ENCODE results near the gene ZEB1. TPM values are rescaled to one million over a fixed set of nuclear protein-coding genes. Genes with fewer than 3 reads are reported as not detected.
"Not testable (repeated sequence)": the region's sequence is repeated elsewhere in the genome, so short reads cannot be mapped to it uniquely, and the experiment has no call there.

ZEB1 gene
- total RNA-seq, 1 experiment from 2014 or later = 25.1 TPM

DNA sequence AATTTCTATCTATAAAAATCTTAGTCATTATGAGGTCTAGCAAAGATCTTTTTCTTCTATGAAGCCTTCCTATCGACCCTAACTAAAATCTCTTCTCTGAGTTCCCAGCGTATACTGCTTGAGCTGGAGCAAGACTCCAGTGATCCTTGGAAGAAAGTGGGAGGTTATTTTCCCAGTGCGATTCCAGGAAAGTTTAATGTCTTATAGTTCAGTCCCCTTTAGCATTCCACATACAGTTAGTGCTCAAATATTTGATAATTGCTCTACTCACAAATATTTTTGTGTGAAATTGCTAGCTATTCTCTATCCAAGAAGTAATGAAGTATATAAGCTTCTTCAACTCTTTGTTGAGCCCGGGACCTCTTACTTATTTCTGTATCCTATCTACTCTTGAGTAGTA, 47.7 kb downstream of the ZEB1 start:
- DNase-seq (ENCODE audit: low spot score) = no peak

DNA sequence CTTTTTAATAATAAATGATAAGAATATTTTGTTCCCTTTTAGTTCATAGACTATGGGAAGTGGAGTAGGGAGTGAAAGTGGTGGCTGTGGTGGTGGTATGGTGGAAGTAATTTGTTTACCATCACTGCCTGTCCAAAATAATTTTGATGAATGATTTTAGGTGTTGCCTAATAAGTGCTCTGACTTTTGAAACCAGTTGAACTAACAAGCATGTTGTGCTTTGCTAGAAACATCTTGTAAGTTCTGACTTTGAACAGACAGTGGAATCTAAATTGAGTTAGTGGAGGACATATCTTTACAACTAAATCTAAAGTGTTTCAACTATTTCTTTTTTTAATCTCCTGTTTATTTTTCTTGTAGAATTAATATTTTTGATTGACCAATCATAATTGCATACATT, 49.7 kb downstream of the ZEB1 start:
- DNase-seq (ENCODE audit: low spot score) = no peak

DNA sequence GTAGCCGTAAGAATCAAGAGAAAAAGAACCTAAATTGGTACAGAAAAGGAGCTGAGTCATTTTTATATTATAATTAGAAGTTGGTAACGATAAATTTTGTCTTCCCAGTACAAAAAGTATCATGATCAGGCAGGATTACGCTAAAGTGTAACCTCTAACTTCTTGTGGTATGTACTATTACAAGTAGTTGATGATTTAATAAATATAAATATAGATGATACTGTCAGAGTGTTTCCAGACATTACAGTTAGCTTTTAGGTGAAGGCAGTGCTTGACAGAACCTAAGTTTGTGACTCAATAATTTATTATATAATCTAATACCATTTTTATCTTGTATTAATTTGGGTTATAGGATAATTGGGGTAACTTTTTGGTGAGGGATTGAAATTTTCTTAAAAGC, 53.4 kb downstream of the ZEB1 start:
- no peak for DNase-seq (ENCODE audit: low spot score)

DNA sequence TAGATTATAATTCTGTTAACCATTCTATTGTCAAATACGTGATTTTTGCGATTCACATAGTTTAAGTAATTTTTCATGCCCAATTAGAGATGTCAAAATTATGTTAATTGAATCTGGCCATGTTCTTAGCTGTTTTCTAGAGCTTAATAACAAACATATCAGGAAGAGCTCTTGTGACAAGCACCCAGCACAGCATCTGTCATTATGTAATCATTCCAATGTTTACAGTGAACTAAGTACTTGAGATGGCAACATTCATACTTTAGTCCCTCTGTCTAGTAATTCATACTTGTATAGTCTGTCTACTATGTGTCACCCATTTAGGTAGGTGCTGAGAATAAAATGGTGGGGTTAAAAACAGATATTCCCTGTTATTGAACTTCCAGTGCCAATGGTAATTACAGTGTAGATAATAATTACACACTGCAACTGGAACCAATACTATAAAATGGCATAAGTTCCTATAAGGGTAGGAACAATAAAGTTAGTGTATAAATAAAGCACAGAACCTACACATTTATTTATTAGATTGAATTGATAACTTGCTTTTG, 55.2 kb downstream of the ZEB1 start:
- no peak for DNase-seq (ENCODE audit: low spot score)

DNA sequence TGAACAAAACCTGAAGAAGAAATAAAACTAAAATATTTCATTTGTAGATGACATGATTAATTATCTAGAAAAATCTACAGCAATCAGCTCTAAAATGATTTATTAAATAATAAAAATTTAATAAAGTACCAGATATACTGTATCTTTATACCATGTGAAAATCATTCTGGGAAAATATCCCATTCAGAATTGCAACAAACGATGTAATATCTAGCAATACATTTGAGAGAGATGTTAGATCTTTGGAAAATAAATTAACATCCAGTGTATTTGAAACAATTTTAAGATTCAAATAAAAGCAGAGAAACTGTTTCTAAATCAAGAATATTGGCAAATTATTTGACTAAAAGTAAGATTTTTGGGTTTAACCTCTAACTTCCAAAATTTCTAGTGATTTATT, 62.2 kb downstream of the ZEB1 start:
- no peak for DNase-seq (ENCODE audit: low spot score)

DNA sequence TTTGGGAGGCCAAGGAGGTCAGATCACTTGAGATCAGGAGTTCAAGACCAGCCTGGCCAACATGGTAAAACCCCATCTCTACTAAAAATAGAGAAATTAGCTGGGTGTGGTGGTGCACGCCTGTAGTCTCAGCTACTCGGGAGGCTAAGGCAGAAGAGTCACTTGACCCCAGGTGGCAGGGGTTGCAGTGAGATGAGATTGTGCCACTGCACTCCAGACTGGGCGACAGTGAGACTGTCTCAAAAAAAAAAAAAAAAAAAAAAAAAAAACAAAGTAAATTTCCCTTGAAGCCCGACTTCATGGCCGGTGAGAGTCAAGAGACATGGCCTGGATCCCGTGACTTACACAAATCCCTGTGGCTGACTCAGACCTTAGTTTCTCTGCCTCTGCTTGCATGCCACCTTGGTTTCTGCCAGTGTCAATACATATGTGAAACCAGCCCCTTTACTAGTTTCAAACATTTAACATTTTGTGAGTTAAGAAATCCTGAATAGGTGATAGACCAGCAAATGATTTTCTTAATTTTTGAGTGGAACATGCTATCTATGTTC, 62.8 kb downstream of the ZEB1 start:
- DNase-seq (ENCODE audit: low spot score) = no peak

DNA sequence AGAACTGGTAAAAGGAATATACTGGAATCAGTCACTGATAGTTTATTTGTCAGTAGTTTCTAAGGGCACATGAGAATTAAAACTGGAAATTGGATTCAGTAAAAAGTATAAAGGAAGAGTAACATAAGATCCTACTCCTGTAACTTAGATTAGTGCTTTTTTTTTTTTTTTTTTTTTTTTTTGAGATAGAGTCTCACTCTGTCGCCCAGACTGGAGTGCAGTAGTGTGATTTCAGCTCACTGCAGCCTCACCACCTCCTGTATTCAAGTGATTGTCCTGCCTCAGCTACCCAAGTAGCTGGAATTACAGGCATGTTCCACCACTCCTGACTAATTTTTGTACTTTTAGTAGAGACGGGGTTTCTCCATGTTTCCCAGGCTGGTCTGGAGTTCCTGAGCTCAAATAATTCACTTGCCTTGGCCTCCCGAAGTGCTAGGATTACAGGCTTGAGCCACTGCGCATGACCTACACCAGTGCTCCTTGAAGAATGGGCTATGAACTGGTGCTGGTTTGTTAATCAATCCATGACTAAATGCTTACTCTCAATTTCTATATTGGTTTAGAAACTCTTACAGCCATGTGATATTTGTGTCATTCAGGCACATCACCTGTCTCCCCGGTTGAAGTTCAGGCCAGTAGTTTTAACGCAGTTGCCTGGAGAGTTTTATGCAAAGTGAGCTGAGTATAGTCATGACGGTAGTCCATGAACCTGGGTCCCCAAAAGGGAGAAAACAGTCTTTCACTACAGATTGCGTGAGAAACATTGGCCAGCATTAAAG, 65.0 kb downstream of the ZEB1 start:
- no peak for DNase-seq (ENCODE audit: low spot score)

DNA sequence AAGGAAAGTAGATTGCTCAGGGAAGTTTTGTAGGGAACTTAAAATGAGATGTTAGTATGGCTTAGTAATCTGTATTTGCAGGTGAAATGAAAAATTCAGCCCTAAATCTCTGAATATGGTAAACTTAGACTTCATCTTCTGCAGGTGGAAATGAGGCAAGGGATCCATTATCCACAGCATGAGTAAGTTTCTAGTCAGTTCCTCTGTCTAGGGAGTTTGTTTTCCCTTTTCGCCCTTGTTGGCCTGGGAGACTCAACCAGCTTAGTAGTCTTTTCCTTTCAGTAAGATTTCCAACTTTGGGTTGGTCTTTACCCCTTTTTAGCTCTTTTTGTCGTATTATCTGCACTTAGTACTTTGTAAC, 65.6 kb downstream of the ZEB1 start:
- DNase-seq (ENCODE audit: low spot score) = no peak

DNA sequence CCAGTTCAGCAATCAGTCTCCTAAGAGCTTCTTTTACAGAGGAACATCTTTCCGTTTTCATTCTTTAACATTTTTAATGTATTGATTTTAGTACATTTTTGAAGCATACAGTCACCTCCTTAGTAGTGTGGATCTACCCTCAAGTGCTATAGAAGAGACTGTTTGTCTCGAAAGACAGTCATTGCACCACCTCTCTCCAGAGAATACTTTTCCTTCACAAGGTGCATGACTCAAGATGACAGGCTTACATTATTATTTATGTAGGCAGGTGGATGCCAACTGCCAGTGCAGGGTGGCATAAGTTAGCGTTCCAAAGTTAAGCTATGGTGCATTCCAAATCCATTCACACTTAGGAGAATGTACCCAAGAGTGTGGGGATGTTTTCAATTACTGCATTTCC, 71.8 kb downstream of the ZEB1 start:
- no peak for DNase-seq (ENCODE audit: low spot score)

DNA sequence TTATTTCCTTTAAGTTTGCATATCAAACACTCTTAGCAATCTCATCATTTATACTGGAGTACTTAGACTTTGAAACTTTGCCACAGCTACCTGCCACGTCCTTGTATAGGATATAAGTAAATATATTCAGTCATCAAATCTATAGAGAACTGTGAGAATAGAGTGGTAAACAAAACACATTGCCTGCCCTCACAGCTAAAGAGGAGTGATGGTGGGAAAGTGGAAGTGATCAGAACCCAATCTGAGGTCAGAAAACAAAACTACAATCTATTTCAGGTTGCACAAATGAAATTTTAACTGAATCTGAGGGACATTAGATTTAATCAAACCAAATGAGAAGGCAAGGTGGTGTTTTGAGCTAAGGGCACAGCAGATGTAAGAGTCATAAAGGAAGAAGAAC, 74.8 kb downstream of the ZEB1 start:
- DNase-seq (ENCODE audit: low spot score) = no peak

DNA sequence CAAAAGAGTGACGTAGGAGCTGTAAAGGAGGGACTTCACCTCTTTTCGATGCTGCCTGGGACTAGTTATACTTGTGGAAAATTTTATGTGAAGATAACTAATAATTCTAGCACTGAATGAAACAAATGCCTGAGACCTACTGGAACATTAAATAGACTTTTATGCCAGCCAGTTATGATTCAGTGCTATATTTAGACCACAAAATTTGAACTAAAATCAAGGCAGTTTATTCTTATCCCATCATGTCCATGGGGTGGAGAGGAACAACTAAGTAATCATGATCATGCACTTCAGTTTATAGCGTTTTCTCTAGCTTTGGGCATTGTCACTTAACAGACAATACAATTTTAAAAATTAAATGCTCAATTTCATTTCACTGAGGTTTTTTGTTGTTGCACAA, 76.7 kb downstream of the ZEB1 start:
- DNase-seq (ENCODE audit: low spot score) = no peak

DNA sequence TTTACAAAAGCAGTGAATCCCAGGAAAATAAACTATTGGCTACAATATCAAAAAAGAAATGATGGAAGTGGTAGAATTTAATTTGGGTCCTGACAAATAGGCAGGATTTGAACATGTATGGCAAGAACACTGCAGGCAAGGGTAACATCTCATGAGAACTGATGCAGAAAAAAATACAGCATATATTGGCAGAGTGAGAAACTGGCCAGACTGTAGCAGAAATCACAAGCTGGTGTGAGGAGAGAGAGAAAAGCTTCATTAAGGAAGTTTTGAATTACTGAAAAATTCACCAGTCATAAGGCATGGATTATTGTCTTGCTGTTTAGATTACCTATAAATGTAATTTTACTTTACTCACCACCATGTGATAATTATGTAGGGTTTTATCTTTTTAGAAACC, 77.4 kb downstream of the ZEB1 start:
- DNase-seq (ENCODE audit: low spot score) = no peak

DNA sequence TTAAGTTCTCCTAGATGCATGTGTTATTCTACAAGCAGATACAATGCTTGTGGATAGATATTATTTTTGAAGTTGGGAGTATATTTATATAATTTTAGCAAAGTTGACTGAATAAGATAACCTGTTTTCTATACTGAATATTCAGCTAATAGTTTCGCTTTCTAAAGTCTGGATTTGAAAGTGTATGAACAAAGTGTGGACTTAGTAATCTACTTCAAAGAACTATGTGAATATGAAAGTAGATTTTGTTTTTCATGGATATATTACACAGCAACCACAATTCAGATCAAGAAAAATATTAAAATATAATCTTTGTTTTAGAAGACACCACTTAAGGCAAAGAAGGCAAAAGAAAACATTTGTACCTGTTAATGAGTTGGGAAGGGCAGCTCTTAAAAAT, 78.8 kb downstream of the ZEB1 start:
- DNase-seq (ENCODE audit: low spot score) = no peak

DNA sequence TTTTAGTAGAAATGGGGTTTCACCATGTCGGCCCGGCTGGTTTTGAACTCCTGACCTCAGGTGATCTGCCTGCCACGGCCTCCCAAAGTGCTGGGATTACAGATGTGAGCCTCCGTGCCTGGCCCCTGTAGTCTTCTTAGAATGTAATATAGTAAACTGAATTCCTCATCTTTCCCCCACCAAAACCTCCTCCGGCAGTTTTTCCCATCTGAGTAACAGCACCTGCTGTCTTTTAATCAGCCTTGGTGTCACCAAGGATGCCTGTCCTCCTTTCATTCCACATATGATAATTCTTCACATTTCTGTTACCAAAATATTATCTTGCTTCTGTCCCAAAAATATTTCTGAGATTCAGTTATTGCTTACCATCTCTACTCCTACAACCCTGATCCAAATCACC, 80.2 kb downstream of the ZEB1 start:
- DNase-seq (ENCODE audit: low spot score) = no peak

DNA sequence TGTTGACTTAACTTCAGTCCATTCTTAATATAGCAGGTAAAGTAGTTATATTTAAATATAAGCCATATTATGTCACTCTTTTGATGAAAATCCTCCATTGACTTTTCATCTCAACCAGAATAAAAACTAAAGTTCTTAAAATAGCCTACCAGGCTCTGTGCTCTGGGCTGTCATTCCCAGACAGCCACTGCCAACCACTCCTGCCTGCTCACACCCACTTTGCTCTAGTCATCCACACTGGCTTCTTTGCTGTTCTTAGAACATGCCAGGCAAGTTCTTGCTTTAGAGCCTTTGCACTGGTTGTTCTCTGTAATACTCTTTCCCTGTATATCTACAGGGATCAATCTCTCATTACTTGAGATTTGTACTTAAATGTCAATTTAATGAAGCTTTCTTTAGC, 80.6 kb downstream of the ZEB1 start:
- no peak for DNase-seq (ENCODE audit: low spot score)

DNA sequence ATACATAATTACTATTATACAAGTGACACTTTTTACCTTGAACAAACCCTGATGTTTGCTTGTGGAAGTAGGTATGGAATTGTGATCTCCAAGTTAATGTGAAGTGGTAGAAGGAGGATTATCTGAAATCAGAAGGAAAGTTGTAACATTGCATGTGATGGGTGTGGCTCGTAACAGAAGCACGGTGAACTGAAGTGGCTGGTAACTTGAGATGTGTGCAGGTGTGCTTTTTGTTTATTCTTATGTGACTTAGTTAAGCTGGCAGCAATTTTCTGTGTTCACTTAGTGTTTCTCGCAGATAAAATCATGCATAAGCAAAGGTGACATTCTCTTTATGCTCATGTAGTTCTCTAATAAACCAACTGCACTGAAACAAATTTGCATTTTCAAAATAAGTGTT, 82.3 kb downstream of the ZEB1 start:
- no peak for DNase-seq (ENCODE audit: low spot score)

DNA sequence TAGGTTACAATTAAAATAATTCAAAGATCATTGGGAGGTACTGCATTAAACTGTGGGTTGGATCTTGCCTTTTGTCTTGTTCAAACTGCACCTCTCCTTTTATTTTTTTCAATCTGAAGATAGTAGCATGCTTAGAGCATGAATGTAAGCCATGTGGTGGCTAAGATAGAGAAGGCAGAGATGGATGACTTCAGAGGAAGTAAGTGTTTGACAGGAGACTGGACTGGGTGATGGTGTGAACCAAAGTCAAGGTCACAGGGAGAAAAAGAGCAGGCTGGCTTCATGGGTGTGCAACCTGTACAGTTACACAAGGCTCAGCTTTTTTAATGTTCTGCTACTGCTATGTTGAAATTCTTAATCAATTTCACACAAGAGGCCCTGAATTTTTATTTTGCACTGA, 85.6 kb downstream of the ZEB1 start:
- DNase-seq (ENCODE audit: low spot score) = no peak

DNA sequence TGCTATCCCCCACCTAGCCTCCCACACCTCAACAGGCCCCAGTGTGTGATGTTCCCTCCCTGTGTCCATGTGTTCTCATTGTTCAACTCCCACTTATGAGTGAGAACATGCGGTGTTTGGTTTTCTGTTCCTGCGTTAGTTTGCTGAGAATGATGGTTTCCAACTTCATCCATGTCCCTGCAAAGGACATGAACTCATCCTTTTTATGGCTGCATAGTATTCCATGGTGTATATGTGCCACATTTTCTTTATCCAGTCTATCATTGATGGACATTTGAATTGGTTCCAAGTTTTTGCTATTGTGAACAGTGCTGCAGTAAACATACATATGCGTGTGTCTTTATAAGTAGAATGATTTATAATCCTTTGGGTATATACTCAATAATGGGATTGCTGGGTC, 86.8 kb downstream of the ZEB1 start:
- DNase-seq (ENCODE audit: low spot score) = not testable (repeated sequence)

DNA sequence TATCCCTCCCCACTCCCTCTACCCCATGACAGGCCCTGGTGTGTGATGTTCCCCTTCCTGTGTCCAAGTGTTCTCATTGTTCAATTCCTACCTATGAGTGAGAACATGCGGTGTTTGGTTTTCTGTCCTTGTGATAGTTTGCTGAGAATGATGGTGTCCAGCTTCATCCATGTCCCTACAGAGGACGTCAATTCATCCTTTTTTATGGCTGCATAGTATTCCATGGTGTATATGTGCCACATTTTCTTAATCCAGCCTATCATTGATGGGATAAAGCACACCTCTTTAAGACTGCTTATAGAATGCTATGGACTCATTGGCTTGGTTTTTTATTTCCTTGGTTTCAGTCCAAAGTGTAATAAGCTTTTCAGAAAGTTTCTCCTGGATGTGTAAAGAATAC, 93.4 kb downstream of the ZEB1 start:
- DNase-seq (ENCODE audit: low spot score) = not testable (repeated sequence)

DNA sequence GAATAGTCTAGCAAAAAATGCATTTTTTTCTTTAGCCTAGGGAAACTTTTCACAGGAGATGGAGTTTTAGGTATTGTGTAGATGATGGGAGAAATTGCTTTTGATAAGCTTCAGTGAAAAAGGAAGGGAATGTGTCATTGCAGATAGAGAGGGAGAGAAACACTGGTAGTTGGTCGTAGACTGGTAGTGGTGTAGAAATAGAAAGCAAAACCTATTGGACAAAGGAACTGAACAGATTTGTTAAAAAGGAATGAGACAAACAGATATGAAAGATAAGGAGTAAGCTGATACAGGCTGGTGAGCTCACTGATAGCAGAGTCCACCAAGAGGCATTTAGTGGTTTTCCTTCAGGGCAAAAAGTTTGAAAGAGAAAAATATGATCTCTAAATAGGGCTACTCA, 94.3 kb downstream of the ZEB1 start:
- peak; percentile 55 for DNase-seq (ENCODE audit: low spot score)

DNA sequence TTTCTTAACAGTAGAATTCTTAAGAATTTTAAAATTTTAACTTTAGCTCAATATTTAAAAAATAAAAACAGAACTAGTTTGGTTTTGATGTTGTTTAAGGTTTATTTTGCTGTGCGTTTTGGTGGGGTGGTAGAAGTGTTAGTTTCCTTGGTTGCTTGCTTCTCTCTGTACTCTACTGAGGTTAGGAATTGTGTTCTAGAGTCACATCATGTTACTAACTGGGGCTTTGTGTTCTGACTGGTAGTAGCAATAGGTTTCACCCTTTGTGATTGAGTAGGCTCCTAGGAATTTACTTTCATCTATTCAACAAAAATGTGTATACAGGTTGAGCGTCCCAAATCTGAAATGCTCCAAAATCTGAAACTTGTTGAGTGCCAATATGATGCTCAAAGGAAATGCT, 99.5 kb downstream of the ZEB1 start:
- DNase-seq (ENCODE audit: low spot score) = no peak

DNA sequence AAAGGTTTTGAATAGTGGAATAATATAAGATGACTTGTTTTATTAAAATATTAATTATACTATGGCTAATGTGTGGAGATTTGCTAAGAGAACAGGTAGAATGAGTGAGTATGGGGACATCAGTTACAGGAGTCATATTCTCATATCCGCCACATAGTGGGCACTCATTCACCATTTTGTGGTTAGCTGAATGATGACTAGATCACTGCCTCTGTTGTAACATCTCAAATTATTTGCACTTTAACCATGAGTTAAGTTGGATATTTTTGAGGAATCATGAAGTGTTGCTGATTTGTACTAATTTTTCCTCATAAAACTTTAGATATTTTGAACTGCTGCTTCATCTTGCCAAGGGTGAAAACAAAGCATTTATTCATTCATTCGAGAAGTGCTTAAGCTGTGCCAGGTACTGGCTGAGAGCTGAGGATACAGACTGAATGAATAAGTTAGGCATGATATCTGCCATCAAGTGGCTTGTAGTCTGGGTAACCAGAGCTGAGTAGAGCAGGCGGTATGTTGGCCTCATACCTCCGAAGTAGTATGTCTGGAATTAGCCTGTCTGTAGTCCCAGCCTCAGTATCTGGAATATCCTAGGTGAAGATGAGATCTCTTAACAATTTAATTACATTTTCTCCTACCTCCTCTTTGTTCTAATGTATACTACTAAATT, 100.5 kb downstream of the ZEB1 start:
- DNase-seq (ENCODE audit: low spot score) = peak; percentile 18

DNA sequence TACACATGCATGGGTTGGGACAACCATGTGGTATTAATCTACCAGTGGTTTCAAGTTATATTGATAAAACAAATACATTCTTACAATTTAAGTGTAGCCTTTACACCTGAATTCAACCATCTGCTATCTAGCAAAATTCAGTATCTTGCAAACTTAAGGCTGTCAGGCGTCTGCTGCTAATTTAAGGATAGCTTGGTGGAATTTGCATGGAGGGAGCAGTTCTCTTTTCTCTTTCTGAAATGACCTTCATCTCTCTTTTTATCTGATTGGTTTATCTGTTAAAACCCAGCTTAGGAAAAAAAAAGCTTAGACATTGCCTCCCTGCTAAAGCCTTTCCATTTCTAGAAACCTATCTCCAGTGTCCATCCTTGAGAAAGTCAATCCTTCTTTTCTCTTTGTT, 102.3 kb downstream of the ZEB1 start:
- DNase-seq (ENCODE audit: low spot score) = no peak
